ENCODE results near the gene TMCC2. TPM values are rescaled to one million over a fixed set of nuclear protein-coding genes. Genes with fewer than 3 reads are reported as not detected.

Gene TMCC2
- total and polyA plus RNA-seq, 12 donors = 0.62 to 2.6 (median 1.8) TPM

DNA sequence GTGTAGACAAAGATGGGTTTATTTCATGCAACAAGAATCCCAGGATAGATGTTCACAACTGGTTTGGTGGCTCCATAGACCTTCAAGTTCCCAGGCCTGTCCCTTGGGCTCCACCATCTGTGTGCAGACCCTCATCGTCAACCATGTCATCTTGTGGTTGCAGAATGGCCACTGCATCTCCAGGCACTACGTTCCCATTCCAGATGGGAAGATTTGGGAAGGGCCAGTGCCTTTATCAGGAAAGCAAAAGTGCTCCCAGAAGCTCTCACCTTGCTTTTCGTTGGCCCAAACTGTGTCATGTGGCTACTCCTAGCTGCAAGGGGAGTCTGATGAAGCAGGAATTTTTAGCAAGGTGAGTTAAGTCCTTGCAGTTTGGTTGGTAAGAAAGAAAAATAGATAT lies 12.8 kb downstream of the TMCC2 start:
- H3K4me1 ChIP-seq = peaks cover 0 to 15% (median 7%) of the 10 kb centered on the region in 9 donors
- no peak overlapping the region for H3K4me3 ChIP-seq
- TF ChIP-seq, protein P1, sequence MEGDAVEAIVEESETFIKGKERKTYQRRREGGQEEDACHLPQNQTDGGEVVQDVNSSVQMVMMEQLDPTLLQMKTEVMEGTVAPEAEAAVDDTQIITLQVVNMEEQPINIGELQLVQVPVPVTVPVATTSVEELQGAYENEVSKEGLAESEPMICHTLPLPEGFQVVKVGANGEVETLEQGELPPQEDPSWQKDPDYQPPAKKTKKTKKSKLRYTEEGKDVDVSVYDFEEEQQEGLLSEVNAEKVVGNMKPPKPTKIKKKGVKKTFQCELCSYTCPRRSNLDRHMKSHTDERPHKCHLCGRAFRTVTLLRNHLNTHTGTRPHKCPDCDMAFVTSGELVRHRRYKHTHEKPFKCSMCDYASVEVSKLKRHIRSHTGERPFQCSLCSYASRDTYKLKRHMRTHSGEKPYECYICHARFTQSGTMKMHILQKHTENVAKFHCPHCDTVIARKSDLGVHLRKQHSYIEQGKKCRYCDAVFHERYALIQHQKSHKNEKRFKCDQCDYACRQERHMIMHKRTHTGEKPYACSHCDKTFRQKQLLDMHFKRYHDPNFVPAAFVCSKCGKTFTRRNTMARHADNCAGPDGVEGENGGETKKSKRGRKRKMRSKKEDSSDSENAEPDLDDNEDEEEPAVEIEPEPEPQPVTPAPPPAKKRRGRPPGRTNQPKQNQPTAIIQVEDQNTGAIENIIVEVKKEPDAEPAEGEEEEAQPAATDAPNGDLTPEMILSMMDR (IDR thresholded peaks at IDR 0.05) = no peak
- H3K27me3 ChIP-seq = no peaks in the 10 kb centered on the region
- WGBS, 2 donors = 91 to 95% methylated on average over 3 of the region's 3 CpGs
- no peak for DNase-seq
- no peaks in the 10 kb centered on the region for H3K9me3 ChIP-seq
- ATAC-seq = no peak
- no peak overlapping the region for H3K27ac ChIP-seq
- intact Hi-C loops (cut with DNase I) = no loop called here
- peaks cover 0 to 11% (median 0%) of the 10 kb centered on the region in 9 donors for H3K36me3 ChIP-seq

DNA sequence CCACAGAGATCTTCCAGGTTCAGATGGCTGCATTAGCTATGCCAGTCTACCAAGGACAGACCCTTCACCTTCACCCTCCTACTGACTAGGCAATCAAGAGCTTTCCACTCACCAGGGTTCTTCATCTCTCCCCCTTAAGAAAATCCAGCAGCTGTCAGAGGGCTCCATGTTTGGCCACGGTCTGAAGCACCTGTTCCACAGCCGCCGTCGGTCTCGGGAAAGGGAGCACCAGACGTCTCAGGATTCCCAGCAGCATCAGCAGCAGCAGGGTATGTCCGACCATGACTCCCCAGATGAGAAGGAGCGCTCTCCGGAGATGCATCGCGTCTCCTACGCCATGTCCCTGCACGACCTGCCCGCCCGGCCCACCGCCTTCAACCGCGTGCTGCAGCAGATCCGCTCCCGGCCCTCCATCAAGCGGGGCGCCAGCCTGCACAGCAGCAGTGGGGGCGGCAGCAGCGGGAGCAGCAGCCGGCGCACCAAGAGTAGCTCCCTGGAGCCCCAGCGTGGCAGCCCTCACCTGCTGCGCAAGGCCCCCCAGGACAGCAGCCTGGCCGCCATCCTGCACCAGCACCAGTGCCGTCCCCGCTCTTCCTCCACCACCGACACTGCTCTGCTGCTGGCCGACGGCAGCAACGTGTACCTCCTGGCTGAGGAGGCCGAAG lies 13.8 kb downstream of the TMCC2 start:
- TF ChIP-seq, protein P1 (IDR thresholded peaks at IDR 0.05) = no peak
- WGBS, 2 donors = 96 to 97% methylated on average over 36 of the region's 36 CpGs
- intact Hi-C loops (cut with DNase I) = no loop called here
- Histone ChIP-seq H3K4me3 (no peak overlapping the region), H3K27me3 (no peaks in the 10 kb centered on the region), H3K4me1 (peaks cover 0 to 14% (median 0%) of the 10 kb centered on the region in 9 donors), H3K27ac (no peak overlapping the region), H3K9me3 (no peaks in the 10 kb centered on the region), H3K36me3 (peaks cover 0 to 11% (median 0%) of the 10 kb centered on the region in 9 donors)
- DNase-seq (no peak), ATAC-seq (no peak)

DNA sequence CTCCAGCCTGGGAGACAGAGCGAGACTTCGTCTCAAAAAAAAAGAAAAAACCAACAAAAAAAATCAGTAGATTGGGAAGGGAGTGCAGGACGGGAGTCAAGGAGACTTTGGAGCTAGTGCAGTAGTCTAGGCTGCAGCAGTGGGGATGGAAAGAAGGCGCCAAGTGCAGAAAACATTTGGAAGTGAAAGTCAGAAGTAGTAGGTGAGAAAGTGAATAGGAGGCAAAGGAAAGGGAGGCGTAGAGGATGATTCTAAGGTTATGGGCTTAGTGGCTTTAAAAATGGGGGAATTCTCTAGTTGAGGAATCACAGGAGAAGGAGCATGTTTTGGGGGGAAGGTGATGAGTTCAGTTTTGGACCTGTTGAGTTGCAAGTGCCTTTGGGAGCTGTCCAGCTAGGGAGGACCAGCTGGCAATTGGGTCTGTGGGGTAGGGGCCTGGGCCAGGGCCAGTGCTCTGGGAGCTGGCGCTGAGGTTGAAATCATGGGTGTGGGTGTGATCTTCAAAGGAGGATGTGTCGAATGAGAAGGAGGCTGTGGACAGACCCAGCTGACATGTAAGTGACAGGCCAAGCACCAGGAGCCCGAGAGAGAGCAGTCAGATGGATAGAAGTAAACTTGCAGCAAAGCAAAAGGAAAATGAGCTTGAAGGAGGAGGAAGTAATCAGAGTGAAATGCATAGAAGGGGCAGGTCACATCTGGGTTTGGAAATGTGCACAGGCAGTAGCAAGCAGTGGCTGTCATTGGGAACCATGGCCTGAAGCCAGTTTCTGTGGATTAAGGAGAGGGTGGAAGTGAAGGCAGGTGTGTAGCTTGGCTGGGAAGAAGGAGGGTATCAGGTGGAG lies 15.8 kb downstream of the TMCC2 start:
- no peak overlapping the region for H3K4me3 ChIP-seq
- peaks cover 5 to 24% (median 15%) of the 10 kb centered on the region in 9 donors for H3K4me1 ChIP-seq
- WGBS, 2 donors = 93 to 97% methylated on average over 8 of the region's 8 CpGs
- intact Hi-C loops (cut with DNase I) = no loop called here
- TF ChIP-seq, protein P1 (IDR thresholded peaks at IDR 0.05) = no peak
- DNase-seq = no peak
- no peaks in the 10 kb centered on the region for H3K9me3 ChIP-seq
- no peak overlapping the region for H3K27ac ChIP-seq
- no peaks in the 10 kb centered on the region for H3K27me3 ChIP-seq
- H3K36me3 ChIP-seq = peaks cover 0 to 11% (median 0%) of the 10 kb centered on the region in 9 donors
- ATAC-seq = no peak

DNA sequence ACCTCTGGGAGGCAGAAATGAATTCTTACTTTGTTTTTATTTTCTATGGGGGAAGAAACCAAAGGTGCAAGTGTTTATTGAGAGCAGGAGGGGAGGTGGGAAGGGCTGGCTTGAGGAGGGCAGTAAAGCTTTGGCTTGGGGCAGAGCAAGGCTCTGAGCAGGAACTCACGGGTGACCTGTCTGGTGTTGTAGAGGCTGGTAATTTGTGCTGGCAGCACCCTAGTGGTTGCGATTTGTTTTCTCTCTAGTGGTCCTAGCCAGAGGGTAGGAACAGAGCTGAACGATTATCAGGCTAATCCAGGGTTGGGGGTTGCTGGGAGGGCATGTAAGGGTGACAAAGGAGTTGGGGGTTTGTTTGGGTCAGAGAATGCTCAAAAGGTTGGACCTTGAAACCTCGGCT lies 16.6 kb downstream of the TMCC2 start:
- H3K4me3 ChIP-seq = no peak overlapping the region
- intact Hi-C loops (cut with DNase I) = no loop called here
- peaks cover 10 to 32% (median 23%) of the 10 kb centered on the region in 9 donors for H3K4me1 ChIP-seq
- peaks cover 0 to 11% (median 0%) of the 10 kb centered on the region in 9 donors for H3K36me3 ChIP-seq
- TF ChIP-seq, protein P1 (IDR thresholded peaks at IDR 0.05) = no peak
- ATAC-seq (no peak), DNase-seq (no peak)
- no peaks in the 10 kb centered on the region for H3K9me3 ChIP-seq
- no peak overlapping the region for H3K27ac ChIP-seq
- no peaks in the 10 kb centered on the region for H3K27me3 ChIP-seq
- 89 to 93% methylated on average over 4 of the region's 4 CpGs for whole genome bisulfite sequencing, 2 donors

All from heart right ventricle (tissue), 16 donors.